RWPE1 (cell line): ENCODE measurements around the gene HHLA2.

Source experiments
- CTCF ChIA-PET: fragments of 350-600 bp; sonication (Branson Sonifier 250); formaldehyde crosslinking; extraction: SDS; loops from one replicate; lab custom pipeline; 2021; lab: Yijun Ruan, JAX
- POLR2A ChIA-PET: fragments of 400-600 bp; formaldehyde crosslinking; extraction: SDS; loops from one replicate; lab custom pipeline; 2020; ENCODE audit warnings: antibody characterized with exemption; ENCODE audit not compliant: low non-redundant PET; lab: Yijun Ruan, JAX
- DNase-seq: peaks from one replicate; pipeline ENCODE4 v3.0.0; 2012; ENCODE audit warnings: low spot score
- H3K27ac ChIP-seq: fragments of 450-650 bp; 2 replicates; pipeline ENCODE4 v1.5.1; 2017
- TF ChIP-seq, protein P1 (sequence below): fragments of 450-650 bp; conservative IDR thresholded peaks from 2 replicates; pipeline ENCODE4 v1.5.1; 2017; ENCODE audit warnings: low read depth, mild to moderate bottlenecking

HHLA2 gene

DNA sequence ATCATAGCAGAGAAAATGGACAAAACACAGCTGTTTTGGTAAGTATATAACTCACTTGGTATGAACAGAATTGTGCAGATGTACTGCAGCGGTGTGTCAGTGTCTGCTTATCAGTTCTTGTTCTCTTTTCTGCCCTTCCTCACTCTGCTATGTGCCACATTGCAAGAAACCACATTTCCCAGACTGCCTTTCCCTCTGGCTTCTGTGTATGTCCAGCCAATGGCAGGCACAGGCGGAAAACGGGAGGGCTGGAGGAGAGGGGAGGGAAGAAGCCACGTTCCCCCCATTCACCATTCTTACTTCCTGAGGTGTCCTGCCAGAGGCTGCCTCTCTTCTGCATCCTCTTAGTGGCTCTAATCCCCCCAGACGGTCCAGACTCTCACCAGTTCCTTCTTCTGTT lies 15.4 kb downstream of the HHLA2 start:
- DNase-seq, result no peak
- CTCF ChIA-PET, result interaction anchor here (0.6 kb wide), 1 partner anchor 106 kb away, joined by 4 read pairs; no protein-coding TSS in a partner anchor
- H3K27ac ChIP-seq, result no peak overlapping the region
- TF ChIP-seq, protein P1, sequence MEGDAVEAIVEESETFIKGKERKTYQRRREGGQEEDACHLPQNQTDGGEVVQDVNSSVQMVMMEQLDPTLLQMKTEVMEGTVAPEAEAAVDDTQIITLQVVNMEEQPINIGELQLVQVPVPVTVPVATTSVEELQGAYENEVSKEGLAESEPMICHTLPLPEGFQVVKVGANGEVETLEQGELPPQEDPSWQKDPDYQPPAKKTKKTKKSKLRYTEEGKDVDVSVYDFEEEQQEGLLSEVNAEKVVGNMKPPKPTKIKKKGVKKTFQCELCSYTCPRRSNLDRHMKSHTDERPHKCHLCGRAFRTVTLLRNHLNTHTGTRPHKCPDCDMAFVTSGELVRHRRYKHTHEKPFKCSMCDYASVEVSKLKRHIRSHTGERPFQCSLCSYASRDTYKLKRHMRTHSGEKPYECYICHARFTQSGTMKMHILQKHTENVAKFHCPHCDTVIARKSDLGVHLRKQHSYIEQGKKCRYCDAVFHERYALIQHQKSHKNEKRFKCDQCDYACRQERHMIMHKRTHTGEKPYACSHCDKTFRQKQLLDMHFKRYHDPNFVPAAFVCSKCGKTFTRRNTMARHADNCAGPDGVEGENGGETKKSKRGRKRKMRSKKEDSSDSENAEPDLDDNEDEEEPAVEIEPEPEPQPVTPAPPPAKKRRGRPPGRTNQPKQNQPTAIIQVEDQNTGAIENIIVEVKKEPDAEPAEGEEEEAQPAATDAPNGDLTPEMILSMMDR, result no peak
- POLR2A ChIA-PET, result no interaction called here

DNA sequence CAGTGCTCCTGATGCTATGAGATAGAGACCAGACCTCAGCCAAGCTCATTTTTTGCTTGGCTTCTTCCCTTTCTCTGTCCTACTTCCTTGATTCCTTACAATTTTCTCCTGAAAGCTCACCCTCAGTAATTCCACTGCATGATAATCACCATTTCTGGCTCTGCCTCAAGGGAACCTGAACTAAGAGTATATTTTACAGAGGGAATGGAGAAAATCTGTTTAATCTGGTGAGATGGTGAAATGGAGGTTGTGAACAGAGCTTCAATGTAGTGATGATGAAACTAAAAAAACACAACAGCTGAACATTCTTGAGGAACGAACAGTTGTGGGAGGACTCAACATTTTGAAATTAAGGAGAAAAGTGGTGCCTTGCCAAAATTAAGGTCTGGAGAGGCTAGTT lies 16.3 kb downstream of the HHLA2 start:
- DNase-seq, result no peak
- no peak overlapping the region for H3K27ac ChIP-seq
- TF ChIP-seq, protein P1, result no peak
- CTCF ChIA-PET, result interaction anchor here (0.6 kb wide), 1 partner anchor 558 kb away, joined by 3 read pairs; no protein-coding TSS in a partner anchor
- POLR2A ChIA-PET, result no interaction called here

DNA sequence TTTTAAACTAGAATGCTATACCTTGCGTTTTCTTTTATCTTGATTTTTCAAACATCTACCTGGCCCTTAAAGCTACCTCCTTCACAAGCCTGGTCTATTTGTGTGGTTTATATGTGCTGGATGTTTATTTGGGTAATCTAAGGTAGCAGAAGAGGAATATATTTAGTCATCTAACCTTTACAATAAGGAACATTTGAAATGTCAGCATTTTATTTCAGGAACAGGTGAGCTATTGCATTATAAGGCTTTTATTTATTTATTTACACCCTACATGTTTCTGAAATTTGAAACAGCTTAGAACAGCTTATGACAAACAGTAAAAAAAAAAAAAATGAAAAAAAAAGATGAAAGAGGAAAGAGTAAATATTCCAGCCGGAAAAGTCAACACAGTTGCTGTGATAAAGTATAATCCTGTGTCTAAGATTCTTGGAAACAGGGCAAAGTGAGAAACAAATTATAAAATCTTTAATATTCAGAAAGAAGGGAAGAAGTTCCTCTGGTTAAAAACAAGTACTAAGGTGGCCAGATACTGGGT lies 19.5 kb downstream of the HHLA2 start:
- no peak for DNase-seq
- TF ChIP-seq, protein P1, result no peak
- ChIA-PET CTCF (interaction anchor here (0.6 to 1.6 kb wide), 3 partner anchors 21 to 1011 kb away, joined by 5 to 7 read pairs (median 6); no protein-coding TSS in a partner anchor), POLR2A (no interaction called here)
- H3K27ac ChIP-seq, result no peak overlapping the region

DNA sequence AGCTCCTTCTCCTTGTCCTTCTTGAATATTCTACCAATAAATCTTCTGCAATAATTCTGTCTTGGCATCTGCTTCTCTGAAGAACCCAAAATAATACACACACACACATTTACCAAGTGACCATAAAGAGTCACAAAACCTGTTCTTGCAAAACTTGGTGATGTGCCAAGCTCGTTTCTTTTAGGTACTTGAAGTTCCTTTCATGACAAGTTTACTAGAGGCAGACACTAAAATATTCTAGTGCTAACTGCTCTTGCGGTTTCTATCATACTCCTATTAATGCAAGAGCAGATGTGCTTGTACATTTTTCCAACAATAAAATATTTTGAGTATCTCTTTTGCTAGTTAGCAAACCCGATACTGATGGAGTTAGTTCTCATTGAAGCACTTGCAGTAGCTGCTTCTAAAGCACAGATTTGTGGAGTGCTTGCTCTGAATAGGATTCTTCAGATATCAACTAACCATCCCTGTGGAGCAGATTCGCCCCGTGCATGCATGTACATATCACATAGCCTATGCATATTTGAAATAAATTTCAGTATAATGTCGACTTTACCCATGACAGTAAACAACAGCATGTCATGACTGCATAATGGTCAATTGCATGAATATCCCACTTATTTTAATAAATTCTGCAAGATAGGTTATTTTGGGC lies 23.2 kb downstream of the HHLA2 start:
- CTCF ChIA-PET, result interaction anchor here (0.6 to 1.4 kb wide), 2 partner anchors 154 to 158 kb away, joined by 3 to 4 read pairs; no protein-coding TSS in a partner anchor
- POLR2A ChIA-PET, result no interaction called here
- no peak for DNase-seq
- TF ChIP-seq, protein P1, result no peak
- H3K27ac ChIP-seq, result no peak overlapping the region

DNA sequence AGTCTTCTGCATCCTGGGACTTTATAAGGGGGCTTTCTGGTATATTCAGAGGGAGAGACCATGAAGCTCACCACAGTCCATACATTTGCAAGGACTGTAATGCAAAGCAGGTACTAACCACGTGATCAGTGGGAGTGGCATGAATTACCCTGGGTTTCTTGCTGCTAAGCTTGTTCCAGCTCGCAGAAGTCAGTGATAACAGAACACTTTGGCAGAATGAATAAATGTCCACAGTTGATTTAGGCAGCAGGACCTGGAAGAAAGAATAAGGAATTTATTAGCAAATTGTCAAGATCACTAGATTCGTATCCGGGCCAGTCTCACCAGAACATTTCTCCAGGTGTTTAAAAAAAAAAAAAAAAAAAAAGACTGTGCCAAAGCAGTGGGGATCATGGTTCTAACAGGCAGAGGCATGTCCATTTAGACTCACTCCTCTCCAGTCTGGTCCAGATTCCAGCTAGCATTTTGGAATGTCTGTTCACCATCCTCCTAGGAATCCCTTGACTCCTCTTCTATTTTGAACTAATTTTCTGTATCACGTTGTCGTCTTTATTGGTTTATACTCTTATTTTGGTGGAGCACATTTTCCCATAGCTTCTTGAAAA lies 24.5 kb downstream of the HHLA2 start:
- H3K27ac ChIP-seq, result no peak overlapping the region
- DNase-seq, result peak; percentile 53
- CTCF ChIA-PET, result interaction anchor here (0.5 kb wide), 1 partner anchor 212 kb away, joined by 3 read pairs; no protein-coding TSS in a partner anchor
- TF ChIP-seq, protein P1, result no peak
- POLR2A ChIA-PET, result interaction anchor here (0.6 kb wide), 1 partner anchor 82 kb away, joined by 3 read pairs; no protein-coding TSS in a partner anchor

DNA sequence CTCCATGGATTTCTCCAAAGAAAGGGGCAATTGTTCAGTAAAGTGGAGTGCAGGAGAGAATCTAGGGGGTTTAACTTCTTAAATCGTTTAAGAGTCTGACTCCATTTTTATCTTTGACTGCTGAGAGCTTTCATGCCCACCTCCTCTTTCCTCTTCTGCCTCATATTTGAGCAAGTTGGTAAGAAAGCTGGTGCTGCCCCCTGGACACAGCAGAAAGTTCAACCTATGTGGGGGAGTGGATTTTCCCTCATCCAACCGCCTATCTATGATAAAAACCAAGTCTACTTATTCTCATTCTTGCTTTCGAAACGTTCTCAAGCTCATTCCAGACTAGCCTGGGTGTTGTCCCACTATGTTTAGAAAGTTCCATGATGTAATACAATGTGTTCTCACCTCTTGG lies 26.0 kb downstream of the HHLA2 start:
- no peak overlapping the region for H3K27ac ChIP-seq
- DNase-seq, result no peak
- CTCF ChIA-PET, result interaction anchor here (0.6 kb wide), 1 partner anchor 195 kb away, joined by 3 read pairs; no protein-coding TSS in a partner anchor
- TF ChIP-seq, protein P1, result no peak
- POLR2A ChIA-PET, result no interaction called here
